Erythroblast (primary cell): ENCODE data around the gene DOCK4.

ENCODE experiments used
- GATA1 ChIP-seq: IDR thresholded peaks from 2 replicates; pipeline ENCODE4 v1.6.1; 2011; ENCODE audit warnings: low read depth, mild to moderate bottlenecking, control low read depth, low read length, moderate library complexity
- POLR2A ChIP-seq: IDR thresholded peaks from 2 replicates; pipeline ENCODE4 v1.6.1; 2011; ENCODE audit warnings: mild to moderate bottlenecking, low read length

DNA sequence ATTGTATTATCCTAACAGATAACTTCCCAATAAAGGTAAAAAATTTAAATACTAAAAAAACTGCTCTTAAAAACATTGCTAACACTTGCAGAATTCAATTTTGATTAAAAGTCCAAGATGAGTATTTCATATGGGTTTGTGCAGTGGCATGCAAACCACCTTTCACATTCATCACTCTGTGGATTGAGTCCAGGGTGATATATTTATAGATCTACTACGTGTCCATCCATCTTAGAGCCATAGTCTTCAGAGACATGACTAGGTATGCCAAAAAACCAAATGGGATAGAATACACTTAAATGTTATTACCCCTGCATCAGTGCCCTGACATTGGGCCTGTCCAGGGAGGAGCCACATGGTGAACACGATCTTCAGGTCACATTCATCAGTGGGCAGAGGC lies 96.0 kb downstream of the DOCK4 start:
- TF ChIP-seq POLR2A (no peak), GATA1 (no peak)
